NCI-H446 (cell line): ENCODE results near the gene CALHM2.

ENCODE experiments used
- DNase-seq, 2 experiments: peaks; one replicate each; lab custom pipeline; 2025; lab: John Stamatoyannopoulos, UW

CALHM2 gene

GRCh38 chr10:103416436-103417147, 35.6 kb downstream of the CALHM2 start:
- peak; percentile 0 to 7 for DNase-seq

GRCh38 chr10:103415581-103415980, 36.6 kb downstream of the CALHM2 start:
- no peak for DNase-seq

- no peak for DNase-seq
Measured at GRCh38 chr10:103413564-103413963, 38.6 kb downstream of the CALHM2 start.

GRCh38 chr10:103397191-103397825, 54.9 kb downstream of the CALHM2 start:
- no peak for DNase-seq

- no peak for DNase-seq
Measured at GRCh38 chr10:103396789-103397087, 55.4 kb downstream of the CALHM2 start.
